Skeletal muscle tissue (tissue), 4 donors: Measurements from ENCODE around the gene PDE4D. TPM values are rescaled to one million over a fixed set of nuclear protein-coding genes. Genes with fewer than 3 reads are reported as not detected.

ENCODE experiments used
- H3K27ac ChIP-seq: one replicate; pipeline ENCODE4 v1.7.0; 2013; ENCODE audit warnings: mild to moderate bottlenecking, low read depth, low read length, inconsistent platforms
- H3K27me3 ChIP-seq, 3 donors: one replicate each; pipeline ENCODE4 v1.7.0; 2013; ENCODE audit warnings: low read length in 3 of 3; ENCODE audit not compliant: control insufficient read depth in 3 of 3, insufficient read depth in 3 of 3
- H3K36me3 ChIP-seq, 3 donors: one replicate each; pipeline ENCODE4 v1.7.0; 2013; ENCODE audit warnings: low read length in 3 of 3; ENCODE audit not compliant: control insufficient read depth in 3 of 3, insufficient read depth in 3 of 3
- H3K4me1 ChIP-seq, 3 donors: one replicate each; pipeline ENCODE4 v1.7.0; 2013; ENCODE audit warnings: low read length in 3 of 3, mild to moderate bottlenecking in 3 of 3; ENCODE audit not compliant: control insufficient read depth in 3 of 3, insufficient read depth in 3 of 3
- H3K4me3 ChIP-seq, 3 donors: one replicate each; pipeline ENCODE4 v1.7.0; 2013; ENCODE audit warnings: low read length in 3 of 3
- H3K9ac ChIP-seq, 3 donors: one replicate each; pipeline ENCODE4 v1.7.0; 2013; ENCODE audit warnings: low read length in 3 of 3, mild to moderate bottlenecking in 3 of 3, moderate library complexity in 2 of 3, low read depth in 1 of 3
- H3K9me3 ChIP-seq, 3 donors: one replicate each; pipeline ENCODE4 v1.7.0; 2013; ENCODE audit warnings: low read length in 3 of 3; ENCODE audit not compliant: control insufficient read depth in 3 of 3
- total RNA-seq: library from RNA; depleted of rRNA; stranded (reverse); fragments of >200 nt; gene quantifications from one replicate; pipeline ENCODE4 v1.2.3, GENCODE V29; 2014
- donor health status: Osteomylitis.

The PDE4D gene
- total RNA-seq, 1 donor from 2014 or later: 59.0 TPM

DNA sequence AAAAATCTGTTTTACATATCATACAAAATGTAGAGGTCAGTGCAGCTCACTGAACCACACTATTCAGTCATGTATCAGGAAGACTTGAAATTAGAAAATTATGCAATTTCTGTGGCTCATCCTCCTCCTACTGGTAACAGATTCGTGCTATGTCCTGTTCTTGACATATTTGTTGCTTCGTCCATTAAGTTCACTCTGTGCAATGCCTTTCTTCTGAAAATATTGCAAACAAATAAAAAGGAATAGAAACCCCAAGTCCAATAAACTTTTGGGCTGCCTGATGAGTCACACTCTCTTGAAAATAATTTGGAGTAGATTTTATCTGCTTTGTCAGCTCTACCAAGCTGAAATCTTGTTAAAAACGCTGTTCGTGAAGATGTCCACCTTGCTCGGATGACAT is 919.4 kb downstream of the PDE4D start:
- Histone ChIP-seq H3K27ac (no peak overlapping the region), H3K9me3 (no peaks in the 10 kb centered on the region), H3K36me3 (peaks cover 17 to 45% (median 34%) of the 10 kb centered on the region in 3 donors), H3K9ac (no peak overlapping the region), H3K4me1 (no peaks in the 10 kb centered on the region), H3K4me3 (no peak overlapping the region), H3K27me3 (no peaks in the 10 kb centered on the region)

DNA sequence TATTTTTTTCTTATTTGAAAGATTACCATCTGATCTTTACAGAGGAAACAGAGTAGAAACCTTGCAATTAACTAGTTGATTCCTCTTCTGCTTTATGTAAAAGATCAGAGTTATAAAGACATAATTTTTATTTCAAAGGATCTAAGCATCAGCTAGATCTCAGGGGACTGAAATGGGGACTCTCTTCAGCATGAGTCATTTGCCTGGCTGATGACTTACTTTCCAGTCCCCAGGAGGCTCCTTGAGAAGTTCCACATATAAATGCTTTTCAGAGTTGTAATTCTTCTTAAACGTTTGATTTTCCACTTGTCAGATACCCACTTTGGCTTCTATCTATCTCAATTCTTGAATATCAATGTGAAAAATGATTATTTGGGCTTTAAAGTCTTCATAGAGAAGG is 921.2 kb downstream of the PDE4D start:
- peaks cover 14 to 37% (median 34%) of the 10 kb centered on the region in 3 donors for H3K36me3 ChIP-seq
- no peaks in the 10 kb centered on the region for H3K9me3 ChIP-seq
- no peak overlapping the region for H3K27ac ChIP-seq
- H3K27me3 ChIP-seq: no peaks in the 10 kb centered on the region
- no peak overlapping the region for H3K4me3 ChIP-seq
- H3K4me1 ChIP-seq: no peaks in the 10 kb centered on the region
- H3K9ac ChIP-seq: no peak overlapping the region

DNA sequence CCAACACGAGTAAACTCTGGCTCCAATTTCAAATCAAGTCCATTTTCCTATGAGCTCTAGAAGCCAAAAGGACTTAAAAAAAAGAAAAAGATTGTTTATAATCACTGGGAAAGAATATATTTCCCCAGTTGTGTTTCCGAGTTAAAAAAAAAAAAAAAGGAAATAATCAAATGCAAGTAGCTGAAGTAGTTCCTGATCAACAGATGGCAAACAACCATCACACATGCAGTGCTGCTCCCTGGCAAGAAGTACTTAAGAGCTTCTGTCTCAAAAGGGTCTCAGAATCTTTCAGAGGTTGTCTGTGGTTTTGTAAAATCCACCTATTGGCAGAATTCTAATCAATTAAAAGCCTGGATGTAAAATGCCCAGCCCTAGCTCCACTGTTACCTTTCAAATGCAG is 922.8 kb downstream of the PDE4D start:
- H3K4me1 ChIP-seq: no peaks in the 10 kb centered on the region
- H3K27me3 ChIP-seq: no peaks in the 10 kb centered on the region
- H3K9me3 ChIP-seq: no peaks in the 10 kb centered on the region
- H3K27ac ChIP-seq: no peak overlapping the region
- H3K9ac ChIP-seq: no peak overlapping the region
- H3K36me3 ChIP-seq: peaks cover 10 to 24% (median 19%) of the 10 kb centered on the region in 3 donors
- no peak overlapping the region for H3K4me3 ChIP-seq

DNA sequence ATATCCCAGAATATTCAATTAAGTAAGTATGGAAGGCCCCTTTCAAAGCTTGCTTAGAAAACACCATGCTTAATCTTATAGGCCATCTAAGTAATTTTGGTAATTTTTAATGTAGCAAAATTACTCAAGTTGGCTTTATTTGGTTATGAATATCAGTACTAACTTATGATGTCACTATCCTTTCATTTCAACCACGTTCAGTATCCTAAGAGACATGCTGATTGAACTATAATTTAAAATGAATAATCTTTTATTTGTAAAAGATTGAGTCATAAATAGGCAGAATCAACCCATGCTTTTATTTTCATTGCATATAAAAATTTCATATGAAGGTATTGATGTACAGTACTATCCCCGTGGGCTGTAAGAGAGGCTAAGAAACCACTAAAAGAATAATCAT is 923.7 kb downstream of the PDE4D start:
- Histone ChIP-seq H3K4me3 (no peak overlapping the region), H3K4me1 (no peaks in the 10 kb centered on the region), H3K9ac (no peak overlapping the region), H3K9me3 (no peaks in the 10 kb centered on the region), H3K27ac (no peak overlapping the region), H3K36me3 (peaks cover 6 to 15% (median 14%) of the 10 kb centered on the region in 3 donors), H3K27me3 (no peaks in the 10 kb centered on the region)

DNA sequence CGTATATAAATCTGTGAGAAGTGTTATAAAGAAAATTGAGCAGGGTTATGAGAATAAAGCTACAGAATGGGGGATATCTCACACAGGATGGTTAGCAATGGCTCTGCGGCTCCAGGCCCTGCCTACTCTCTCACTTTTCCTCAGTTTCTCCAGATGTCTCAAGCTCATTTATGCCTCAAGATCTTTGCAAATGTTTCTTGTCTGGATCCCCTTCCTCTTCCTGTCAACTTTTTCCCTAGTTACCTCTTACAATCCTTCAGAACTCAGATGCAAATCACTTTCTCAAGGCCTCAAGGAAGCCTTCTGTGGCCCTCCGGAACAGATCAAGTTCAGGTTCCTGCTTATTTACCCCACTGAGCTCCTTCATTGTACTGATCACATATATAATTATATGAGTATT is 924.3 kb downstream of the PDE4D start:
- Histone ChIP-seq H3K27ac (no peak overlapping the region), H3K9me3 (no peaks in the 10 kb centered on the region), H3K9ac (no peak overlapping the region), H3K4me3 (no peak overlapping the region), H3K4me1 (no peaks in the 10 kb centered on the region), H3K27me3 (no peaks in the 10 kb centered on the region), H3K36me3 (peaks cover under 1 to 9% (median 8%) of the 10 kb centered on the region in 3 donors)

DNA sequence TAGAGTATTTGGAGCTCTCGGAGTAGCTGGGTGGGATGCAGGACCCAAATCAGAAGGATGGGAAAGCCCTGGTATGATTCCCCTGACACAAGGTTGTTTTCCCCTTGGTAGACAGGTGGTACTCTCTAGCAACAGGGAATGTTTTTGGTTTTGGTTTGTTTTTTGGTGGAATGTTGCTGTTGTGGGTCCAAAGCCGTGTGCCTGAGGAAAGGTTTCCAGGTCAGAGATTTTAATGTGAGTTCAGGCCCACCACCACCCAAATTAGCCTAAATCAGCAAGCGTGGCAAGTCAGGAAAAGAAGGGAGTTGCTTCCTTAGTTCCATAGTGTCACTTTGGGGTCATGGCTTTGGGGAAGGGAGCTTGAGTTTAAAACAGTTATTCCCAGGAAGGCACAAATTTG is 925.2 kb downstream of the PDE4D start:
- H3K4me1 ChIP-seq: no peaks in the 10 kb centered on the region
- H3K9me3 ChIP-seq: no peaks in the 10 kb centered on the region
- no peaks in the 10 kb centered on the region for H3K27me3 ChIP-seq
- no peak overlapping the region for H3K9ac ChIP-seq
- H3K4me3 ChIP-seq: no peak overlapping the region
- H3K27ac ChIP-seq: no peak overlapping the region
- H3K36me3 ChIP-seq: peaks cover 0 to 2% (median 1%) of the 10 kb centered on the region in 3 donors

DNA sequence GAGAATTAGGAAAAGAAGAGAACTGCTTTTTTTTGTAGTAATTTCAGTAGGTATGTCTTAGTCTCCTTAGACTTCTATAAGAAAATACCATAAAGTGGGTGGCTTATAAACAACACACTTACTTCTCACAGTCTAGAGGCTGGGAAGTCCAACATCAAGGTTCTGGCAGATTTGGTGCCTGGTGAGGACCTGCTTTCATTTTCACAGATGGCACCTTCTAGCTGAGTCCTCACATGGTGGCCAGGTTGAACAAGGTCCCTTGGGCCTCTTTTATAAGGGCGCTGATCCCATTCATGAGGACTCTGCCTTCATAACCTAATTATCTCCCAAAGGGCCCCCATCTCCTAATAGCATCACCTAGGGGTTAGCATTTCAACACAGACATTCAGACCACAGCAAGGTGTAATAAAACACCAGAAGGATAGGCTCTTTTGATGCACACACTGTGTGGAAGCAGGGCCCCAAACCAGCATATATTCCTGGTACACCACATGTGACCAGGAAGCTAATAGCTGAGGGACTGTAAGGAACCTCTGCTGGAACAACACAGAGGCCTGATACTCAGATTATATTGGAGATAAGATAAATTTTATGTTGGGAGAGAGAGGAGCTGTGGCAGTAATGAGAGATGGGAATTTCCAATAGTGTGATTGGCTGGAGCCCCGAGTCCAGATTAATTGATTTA is 925.8 kb downstream of the PDE4D start:
- Histone ChIP-seq H3K4me1 (no peaks in the 10 kb centered on the region), H3K9me3 (no peaks in the 10 kb centered on the region), H3K27me3 (no peaks in the 10 kb centered on the region), H3K4me3 (no peak overlapping the region), H3K36me3 (no peaks in the 10 kb centered on the region), H3K9ac (no peak overlapping the region), H3K27ac (no peak overlapping the region)

DNA sequence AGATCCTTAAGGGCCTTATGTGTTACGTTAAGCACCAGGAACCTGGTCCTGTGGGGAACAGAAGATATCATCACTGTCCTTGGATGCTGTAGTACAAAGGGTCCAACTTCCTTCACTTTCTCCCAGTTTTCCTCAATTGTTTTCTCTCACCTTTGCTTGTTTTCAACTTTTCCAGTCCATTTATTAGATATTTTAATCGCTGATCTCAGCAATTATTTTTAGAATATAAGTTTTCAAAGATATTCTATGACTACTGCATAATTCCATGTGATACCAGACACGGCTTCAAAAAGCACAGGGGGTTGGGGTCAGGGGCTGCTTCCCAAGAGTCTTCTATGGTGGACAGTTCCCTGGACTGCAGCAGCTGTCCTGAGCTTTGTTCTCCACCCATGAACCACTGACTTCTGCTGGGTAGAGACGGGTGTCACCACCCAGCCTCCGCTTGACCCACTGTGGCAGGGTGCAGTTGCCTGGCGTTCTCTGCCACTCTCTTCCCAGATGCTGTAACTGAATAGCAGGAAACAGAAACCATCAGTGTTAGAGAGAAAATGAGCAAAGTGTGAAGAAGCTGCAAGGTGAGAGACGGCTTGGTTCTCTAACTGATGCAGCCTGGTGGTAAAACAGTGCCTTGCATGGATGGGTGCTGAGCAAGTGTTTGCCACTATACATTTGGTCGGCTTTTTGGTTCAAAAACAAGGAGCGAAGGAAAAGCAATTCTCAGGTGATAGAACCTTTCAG is 927.7 kb downstream of the PDE4D start:
- Histone ChIP-seq H3K4me3 (no peak overlapping the region), H3K27ac (no peak overlapping the region), H3K27me3 (no peaks in the 10 kb centered on the region), H3K4me1 (no peaks in the 10 kb centered on the region), H3K9ac (no peak overlapping the region), H3K9me3 (no peaks in the 10 kb centered on the region), H3K36me3 (no peaks in the 10 kb centered on the region)

DNA sequence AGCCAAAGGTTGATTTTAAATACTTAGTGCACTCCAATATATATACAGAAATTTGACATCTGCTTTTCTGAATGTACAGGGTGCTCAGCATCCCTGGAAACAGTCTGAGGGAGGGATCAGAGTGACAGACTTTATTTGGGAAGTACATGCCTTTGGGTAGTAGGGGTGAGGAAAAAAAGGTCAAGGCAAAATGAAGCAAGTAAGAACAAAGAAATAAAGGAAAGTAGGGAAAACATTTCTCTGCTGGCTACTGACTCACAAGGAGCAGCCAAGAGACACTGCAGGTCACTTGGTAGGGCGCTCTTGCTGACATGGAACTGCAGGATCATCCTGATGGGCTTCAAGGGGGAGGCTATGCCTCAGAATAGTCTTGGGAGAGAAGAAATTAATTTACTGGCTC is 929.7 kb downstream of the PDE4D start:
- H3K4me1 ChIP-seq: no peaks in the 10 kb centered on the region
- no peaks in the 10 kb centered on the region for H3K36me3 ChIP-seq

DNA sequence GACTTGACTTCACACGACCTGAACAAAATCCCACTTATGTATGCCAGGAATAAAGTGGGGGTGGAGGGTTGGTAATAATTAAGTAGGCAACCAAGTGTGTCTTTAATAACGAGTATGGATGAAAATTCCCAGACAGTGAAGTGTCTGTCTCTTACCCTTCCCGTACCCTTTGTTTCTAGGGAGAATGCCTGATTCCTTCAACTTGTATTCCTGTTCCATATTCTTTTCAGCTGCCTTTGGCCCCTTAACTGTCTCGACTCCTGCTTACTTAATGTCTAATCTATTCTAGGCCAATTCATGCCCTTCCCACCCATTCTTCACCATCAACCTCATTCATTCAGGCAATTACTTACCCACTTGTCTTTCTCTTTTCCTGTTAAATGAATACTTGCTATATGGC is 930.2 kb downstream of the PDE4D start:
- no peak overlapping the region for H3K9ac ChIP-seq
- H3K27me3 ChIP-seq: no peaks in the 10 kb centered on the region
- no peaks in the 10 kb centered on the region for H3K9me3 ChIP-seq
- no peaks in the 10 kb centered on the region for H3K4me1 ChIP-seq
- H3K27ac ChIP-seq: no peak overlapping the region
- no peaks in the 10 kb centered on the region for H3K36me3 ChIP-seq
- no peak overlapping the region for H3K4me3 ChIP-seq

More for the DNA sequence above, 929.7 kb downstream of the PDE4D start:
- no peak overlapping the region for H3K4me3 ChIP-seq
- H3K9ac ChIP-seq: no peak overlapping the region
- no peak overlapping the region for H3K27ac ChIP-seq
- H3K9me3 ChIP-seq: no peaks in the 10 kb centered on the region
- H3K27me3 ChIP-seq: no peaks in the 10 kb centered on the region
